K562 treated with DMSO at 1 percent for 4 hours (cell line): Measurements from ENCODE around the gene GTF3C6. TPM values are rescaled to one million over a fixed set of nuclear protein-coding genes. Genes with fewer than 3 reads are reported as not detected.

Experiments used
- total RNA-seq: library from RNA; unstranded; fragments of 300-600 nt; gene quantifications from 2 replicates; pipeline ENCODE4 v1.2.3, GENCODE V29; 2022; ENCODE audit not compliant: insufficient read depth

The GTF3C6 gene, protein sequence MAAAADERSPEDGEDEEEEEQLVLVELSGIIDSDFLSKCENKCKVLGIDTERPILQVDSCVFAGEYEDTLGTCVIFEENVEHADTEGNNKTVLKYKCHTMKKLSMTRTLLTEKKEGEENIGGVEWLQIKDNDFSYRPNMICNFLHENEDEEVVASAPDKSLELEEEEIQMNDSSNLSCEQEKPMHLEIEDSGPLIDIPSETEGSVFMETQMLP
- total RNA-seq: 29.0 and 40.8 TPM in 2 replicates

DNA sequence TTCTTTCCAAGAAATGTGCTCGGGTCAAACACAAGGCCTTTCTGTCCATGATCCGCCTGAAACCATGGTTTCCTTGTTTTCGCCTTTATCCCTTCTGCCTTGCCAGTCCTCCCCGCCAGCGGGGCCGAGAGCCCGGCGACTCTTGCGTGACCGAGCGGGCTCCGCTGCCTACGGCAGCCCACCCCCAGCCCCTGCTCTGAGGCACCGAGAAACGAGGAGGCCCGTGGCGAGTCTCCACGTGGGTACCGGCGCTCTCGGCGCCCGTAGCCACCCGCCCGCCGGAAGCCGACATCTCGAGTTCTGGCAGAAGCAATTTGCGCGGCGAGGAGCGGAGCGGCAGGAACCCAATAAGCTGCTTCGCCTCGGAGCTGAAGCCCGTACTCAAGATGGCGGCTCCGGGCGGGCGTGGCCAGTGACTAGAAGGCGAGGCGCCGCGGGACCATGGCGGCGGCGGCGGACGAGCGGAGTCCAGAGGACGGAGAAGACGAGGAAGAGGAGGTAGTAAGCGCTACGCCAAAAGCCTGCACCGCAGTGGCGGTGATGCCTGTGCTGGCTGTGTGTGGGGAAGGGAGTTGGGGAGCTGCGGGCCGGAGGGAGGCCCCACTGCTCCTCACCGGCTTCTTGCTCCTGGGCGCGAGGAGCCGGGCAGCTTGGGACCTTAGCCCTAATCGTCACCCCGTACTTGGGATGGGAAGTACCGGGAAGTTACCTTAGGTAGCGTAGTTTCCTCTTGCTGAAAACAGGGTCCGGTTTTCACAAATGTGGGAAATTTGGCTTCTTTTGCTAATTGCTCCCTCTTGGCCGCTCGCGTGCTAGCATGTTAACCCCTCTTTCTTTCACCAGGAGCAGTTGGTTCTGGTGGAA is at the start of gene GTF3C6:
TSS of gene GTF3C6 (plus strand) at position 378 of the 864 bp plus-strand sequence. CDS start at position 442, 64 bp downstream.

Other genes starting within 250 kb of the GTF3C6 start
- 11.4 TPM in 2 replicates for gene CDK19, start 143.2 kb upstream of the GTF3C6 start, total RNA-seq
- 45.2 and 63.5 TPM in 2 replicates for gene AMD1, start 83.9 kb upstream of the GTF3C6 start, total RNA-seq
- gene RPF2, start 23.3 kb downstream of the GTF3C6 start, total RNA-seq: 18.4 and 19.9 TPM in 2 replicates
- not detected in 2 replicates for gene SLC16A10, start 128.8 kb downstream of the GTF3C6 start, total RNA-seq